H9 (cell line): Measurements from ENCODE around the gene BTG4. TPM values are rescaled to one million over a fixed set of nuclear protein-coding genes. Genes with fewer than 3 reads are reported as not detected.

Experiments used
- DNase-seq: peaks from one replicate; pipeline ENCODE4 v3.0.0-alpha.2; 2017
- H2AFZ ChIP-seq: one replicate; pipeline ENCODE4 v1.6.1; 2013; ENCODE audit warnings: mild to moderate bottlenecking, low read length, control low read depth, moderate library complexity
- H2AK5ac ChIP-seq: 2 replicates; pipeline ENCODE4 v1.6.1; 2013; ENCODE audit warnings: low read length, control low read depth, mixed read lengths; ENCODE audit not compliant: insufficient read length
- H2BK120ac ChIP-seq: one replicate; pipeline ENCODE4 v1.6.1; 2013; ENCODE audit warnings: low read depth, mild to moderate bottlenecking, low read length, control low read depth, inconsistent platforms; ENCODE audit not compliant: poor library complexity, severe bottlenecking
- H2BK12ac ChIP-seq: 2 replicates; pipeline ENCODE4 v1.6.1; 2013; ENCODE audit warnings: low read length, control low read depth, mixed read lengths, low read depth; ENCODE audit not compliant: insufficient read length
- H2BK15ac ChIP-seq: 2 replicates; pipeline ENCODE4 v1.6.1; 2013; ENCODE audit warnings: low read depth, low read length, control low read depth
- H2BK20ac ChIP-seq: one replicate; pipeline ENCODE4 v1.6.1; 2013; ENCODE audit warnings: low read depth, mild to moderate bottlenecking, low read length, control low read depth, inconsistent platforms; ENCODE audit not compliant: poor library complexity, severe bottlenecking
- H2BK5ac ChIP-seq: 2 replicates; pipeline ENCODE4 v1.6.1; 2013; ENCODE audit warnings: low read length, control low read depth, mixed read lengths; ENCODE audit not compliant: insufficient read length
- H3K14ac ChIP-seq: 2 replicates; pipeline ENCODE4 v1.6.1; 2013; ENCODE audit warnings: low read length, control low read depth; ENCODE audit not compliant: insufficient read depth
- H3K18ac ChIP-seq: 2 replicates; pipeline ENCODE4 v1.6.1; 2013; ENCODE audit warnings: low read depth, mild to moderate bottlenecking, mixed read lengths, low read length, control low read depth; ENCODE audit not compliant: insufficient read length
- H3K23ac ChIP-seq: 2 replicates; pipeline ENCODE4 v1.6.1; 2013; ENCODE audit warnings: low read length, control low read depth, mixed read lengths, low read depth; ENCODE audit not compliant: insufficient read length
- H3K23me2 ChIP-seq: 2 replicates; pipeline ENCODE4 v1.6.1; 2013; ENCODE audit warnings: low read depth, mild to moderate bottlenecking, mixed read lengths, low read length, control low read depth; ENCODE audit not compliant: insufficient read length, poor library complexity, severe bottlenecking
- H3K27ac ChIP-seq: 2 replicates; pipeline ENCODE4 v1.5.1; 2013; ENCODE audit warnings: low read length, control low read depth, mixed read lengths, low read depth; ENCODE audit not compliant: insufficient read length
- H3K27me3 ChIP-seq: 2 replicates; pipeline ENCODE4 v1.6.1; 2013; ENCODE audit warnings: low read length, control low read depth, inconsistent platforms; ENCODE audit not compliant: insufficient read depth
- H3K4ac ChIP-seq: 2 replicates; pipeline ENCODE4 v1.6.1; 2013; ENCODE audit warnings: low read depth, mild to moderate bottlenecking, control low read depth, inconsistent platforms, low read length, moderate library complexity
- H3K4me1 ChIP-seq: 2 replicates; pipeline ENCODE4 v1.6.1; 2013; ENCODE audit warnings: low read length, control low read depth, inconsistent platforms; ENCODE audit not compliant: insufficient read depth
- H3K4me2 ChIP-seq: 2 replicates; pipeline ENCODE4 v1.6.1; 2013; ENCODE audit warnings: low read length, control low read depth, mixed read lengths; ENCODE audit not compliant: insufficient read length, insufficient read depth
- H3K56ac ChIP-seq: 2 replicates; pipeline ENCODE4 v1.6.1; 2013; ENCODE audit warnings: low read depth, mild to moderate bottlenecking, mixed read lengths, low read length, control low read depth; ENCODE audit not compliant: insufficient read length
- H3K79me1 ChIP-seq: 2 replicates; pipeline ENCODE4 v1.6.1; 2013; ENCODE audit warnings: low read depth, mild to moderate bottlenecking, moderate library complexity, low read length, control low read depth, inconsistent platforms; ENCODE audit not compliant: insufficient read depth, poor library complexity, severe bottlenecking
- H3K79me2 ChIP-seq: 2 replicates; pipeline ENCODE4 v1.6.1; 2013; ENCODE audit warnings: low read length, control low read depth, inconsistent platforms; ENCODE audit not compliant: insufficient read depth
- H3K9ac ChIP-seq: 2 replicates; pipeline ENCODE4 v1.6.1; 2013; ENCODE audit warnings: low read length, control low read depth, mixed read lengths; ENCODE audit not compliant: insufficient read length; ENCODE audit errors: extremely low read depth
- H3K9me3 ChIP-seq: one replicate; pipeline ENCODE4 v1.6.1; 2013; ENCODE audit warnings: low read depth, low read length, inconsistent platforms; ENCODE audit not compliant: control insufficient read depth
- H3T11ph ChIP-seq: one replicate; pipeline ENCODE4 v1.6.1; 2013; ENCODE audit warnings: mild to moderate bottlenecking, low read length, control low read depth, inconsistent platforms
- H4K20me1 ChIP-seq: one replicate; pipeline ENCODE4 v1.6.1; 2013; ENCODE audit not compliant: control insufficient read depth, insufficient read length, insufficient read depth
- H4K5ac ChIP-seq: 2 replicates; pipeline ENCODE4 v1.6.1; 2013; ENCODE audit warnings: low read depth, mild to moderate bottlenecking, mixed read lengths, low read length, control low read depth; ENCODE audit not compliant: insufficient read length
- H4K8ac ChIP-seq: replicated peaks from 2 replicates; pipeline ENCODE4 v1.6.1; 2013; ENCODE audit warnings: low read length, control low read depth, mixed read lengths, low read depth; ENCODE audit not compliant: insufficient read length
- H4K91ac ChIP-seq: 2 replicates; pipeline ENCODE4 v1.6.1; 2013; ENCODE audit warnings: low read depth, mild to moderate bottlenecking, moderate library complexity, mixed read lengths, low read length, control low read depth; ENCODE audit not compliant: insufficient read length
- H3K27ac Mint-ChIP-seq, 3 experiments: 2 replicates in 2 of 3; 3 replicates in 1 of 3; pipeline ENCODE4 v1.8.0; 2020 to 2021; ENCODE audit warnings: mixed read lengths in 3 of 3, mild to moderate bottlenecking in 1 of 3, moderate library complexity in 1 of 3
- H3K27me3 Mint-ChIP-seq: 2 replicates; pipeline ENCODE4 v1.8.0; 2021; ENCODE audit warnings: low read depth, mild to moderate bottlenecking, moderate library complexity, mixed read lengths
- H3K36me3 Mint-ChIP-seq, 3 experiments: 2 replicates in 2 of 3; 3 replicates in 1 of 3; pipeline ENCODE4 v1.8.0; 2020 to 2021; ENCODE audit warnings: low read depth in 3 of 3, mixed read lengths in 3 of 3; ENCODE audit not compliant: insufficient read depth in 1 of 3
- H3K4me1 Mint-ChIP-seq, 2 experiments: 2 replicates each; pipeline ENCODE4 v1.8.0; 2020; ENCODE audit warnings: mixed read lengths in 2 of 2
- H3K4me3 Mint-ChIP-seq, 2 experiments: 2 replicates in 1 of 2; 3 replicates in 1 of 2; pipeline ENCODE4 v1.8.0; 2020 to 2021; ENCODE audit warnings: mild to moderate bottlenecking in 2 of 2, mixed read lengths in 2 of 2, moderate library complexity in 1 of 2
- H3K9me3 Mint-ChIP-seq, 2 experiments: 2 replicates in 1 of 2; 3 replicates in 1 of 2; pipeline ENCODE4 v1.8.0; 2020; ENCODE audit warnings: mild to moderate bottlenecking in 2 of 2, mixed read lengths in 2 of 2, moderate library complexity in 1 of 2
- CTCF ChIP-seq: fragments of 200-600 bp; sonication (generic); conservative IDR thresholded peaks from 3 replicates; pipeline ENCODE4 v1.8.0; 2021; ENCODE audit warnings: antibody characterized with exemption, mild to moderate bottlenecking
- WGBS: extraction: QIAGEN DNeasy Blood & Tissue Kit; methylation state at CpG from one replicate; pipeline ENCODE4 v1.1.7; 2013; ENCODE audit warnings: missing lambda C conversion rate, low lambda C conversion rate, mixed read lengths; ENCODE audit not compliant: insufficient read length; ENCODE audit errors: extremely low coverage; 5-methylcytosine and 5-hydroxymethylcytosine counted together
- total RNA-seq: library from RNA; stranded (reverse); gene quantifications from 2 replicates; pipeline ENCODE4 v1.2.1, GENCODE V29; 2021

BTG4 gene
- total RNA-seq, 1 experiment from 2014 or later: not detected

GRCh38 chr11:111459506-111460270, 52.5 kb downstream of the BTG4 start:
- H3K27me3 ChIP-seq: no peaks in the 10 kb centered on the region
- H3K4me1 ChIP-seq: no peaks in the 10 kb centered on the region
- no peak overlapping the region for H4K5ac ChIP-seq
- H3K27ac Mint-ChIP-seq: no peak overlapping the region
- H2BK5ac ChIP-seq: no peak overlapping the region
- H3K9me3 Mint-ChIP-seq: no peaks in the 10 kb centered on the region
- no peak overlapping the region for H4K8ac ChIP-seq
- no peak overlapping the region for H4K91ac ChIP-seq
- no peak overlapping the region for H3K4me2 ChIP-seq
- no peak overlapping the region for H3K9ac ChIP-seq
- TF ChIP-seq CTCF: peak; percentile 46; the same call in 2 of the 3 replicates
- H3K14ac ChIP-seq: no peak overlapping the region
- no peak overlapping the region for H2BK15ac ChIP-seq
- no peak overlapping the region for H3K23ac ChIP-seq
- H2BK120ac ChIP-seq: no peak overlapping the region
- H3K27me3 Mint-ChIP-seq: peaks cover 21% of the 10 kb centered on the region
- no peak overlapping the region for H2AK5ac ChIP-seq
- no peak overlapping the region for H2BK12ac ChIP-seq
- H3K23me2 ChIP-seq: no peaks in the 10 kb centered on the region
- H3K56ac ChIP-seq: no peak overlapping the region
- H3K36me3 Mint-ChIP-seq: no peaks in the 10 kb centered on the region
- peaks cover 7 to 10% of the 10 kb centered on the region in 2 experiments; a peak in 3 of 4 replicates for H3K4me1 Mint-ChIP-seq
- H3K9me3 ChIP-seq: no peaks in the 10 kb centered on the region
- no peak overlapping the region for H2BK20ac ChIP-seq
- no peak overlapping the region for H3K4me3 Mint-ChIP-seq
- H3K79me1 ChIP-seq: no peaks in the 10 kb centered on the region
- no peak overlapping the region for H3T11ph ChIP-seq
- no peaks in the 10 kb centered on the region for H4K20me1 ChIP-seq
- DNase-seq: no peak
- no peak overlapping the region for H2AFZ ChIP-seq
- no peak overlapping the region for H3K27ac ChIP-seq
- H3K79me2 ChIP-seq: no peaks in the 10 kb centered on the region
- H3K4ac ChIP-seq: no peak overlapping the region
- H3K18ac ChIP-seq: no peak overlapping the region
- WGBS: no CpG with 5 or more reads among the region's 9 CpGs
